CD14-positive monocyte (primary cell): ENCODE data around the gene MEX3B. TPM values are rescaled to one million over a fixed set of nuclear protein-coding genes. Genes with fewer than 3 reads are reported as not detected.

ENCODE experiments used
- DNase-seq, 3 donors: peaks; one replicate each; pipeline ENCODE4 v3.0.0-alpha.2; 2011 to 2022
- H2AFZ ChIP-seq: 2 replicates; pipeline ENCODE4 v1.6.0; 2012; ENCODE audit warnings: mild to moderate bottlenecking, low read depth, low read length, inconsistent platforms; ENCODE audit not compliant: insufficient read depth, poor library complexity, severe bottlenecking
- H3K27ac ChIP-seq, 2 donors: 1 replicate in 1 of 2; 2 replicates in 1 of 2; pipeline ENCODE4 v1.5.1; 2012 to 2013; ENCODE audit warnings: low read length in 2 of 2, control low read depth in 1 of 2, inconsistent platforms in 1 of 2, low read depth in 1 of 2, mild to moderate bottlenecking in 1 of 2
- H3K27me3 ChIP-seq, 2 donors: one replicate each; pipeline versions ENCODE4 v1.6.0 to v1.6.1; 2011 to 2013; ENCODE audit warnings: low read length in 2 of 2; ENCODE audit not compliant: control insufficient read depth in 2 of 2, insufficient read depth in 2 of 2
- H3K36me3 ChIP-seq, 2 donors: replicated peaks in 1 of 2; 1 replicate in 1 of 2; 2 replicates in 1 of 2; pipeline versions ENCODE4 v1.5.1 to v1.6.1; 2012 to 2013; ENCODE audit warnings: low read length in 2 of 2, control low read depth in 1 of 2, inconsistent platforms in 1 of 2, mild to moderate bottlenecking in 1 of 2; ENCODE audit not compliant: insufficient read depth in 2 of 2, control insufficient read depth in 1 of 2
- H3K4me1 ChIP-seq, 2 donors: 1 replicate in 1 of 2; 2 replicates in 1 of 2; pipeline versions ENCODE4 v1.5.1 to v1.6.1; 2012 to 2013; ENCODE audit warnings: low read length in 2 of 2, control low read depth in 1 of 2, inconsistent platforms in 1 of 2, mild to moderate bottlenecking in 1 of 2, moderate library complexity in 1 of 2; ENCODE audit not compliant: insufficient read depth in 2 of 2, control insufficient read depth in 1 of 2
- H3K4me2 ChIP-seq: replicated peaks from 2 replicates; pipeline ENCODE3; 2012; ENCODE audit warnings: low read length, moderate library complexity, mild to moderate bottlenecking; ENCODE audit not compliant: poor library complexity, severe bottlenecking; ENCODE audit errors: extremely low read depth
- H3K4me3 ChIP-seq, 3 experiments: fragments of 200-600 bp in 1 of 3; sonication (generic) in 1 of 3; replicated peaks in 1 of 3; 1 replicate in 2 of 3; 2 replicates in 1 of 3; pipeline ENCODE4 v1.5.1; 2011 to 2013; ENCODE audit warnings: low read length in 3 of 3, mild to moderate bottlenecking in 3 of 3, control low read depth in 2 of 3, low read depth in 2 of 3, inconsistent platforms in 1 of 3, moderate library complexity in 1 of 3
- H3K79me2 ChIP-seq: 2 replicates; pipeline ENCODE4 v1.6.0; 2012; ENCODE audit warnings: mild to moderate bottlenecking, control low read depth, inconsistent platforms, low read length, moderate library complexity; ENCODE audit not compliant: insufficient read depth
- H3K9ac ChIP-seq: 2 replicates; pipeline ENCODE4 v1.6.0; 2017; ENCODE audit warnings: low read length, mild to moderate bottlenecking; ENCODE audit not compliant: insufficient read depth, poor library complexity, severe bottlenecking
- H3K9me3 ChIP-seq, 2 donors: replicated peaks in 1 of 2; 1 replicate in 1 of 2; 2 replicates in 1 of 2; pipeline versions ENCODE4 v1.5.1 to v1.6.1; 2012 to 2013; ENCODE audit warnings: low read length in 2 of 2, control low read depth in 1 of 2; ENCODE audit not compliant: control insufficient read depth in 1 of 2, insufficient read depth in 1 of 2
- H4K20me1 ChIP-seq: 2 replicates; pipeline ENCODE4 v1.6.0; 2012; ENCODE audit warnings: mild to moderate bottlenecking, low read length, control low read depth, moderate library complexity; ENCODE audit not compliant: insufficient read depth
- H3K27ac Mint-ChIP-seq, 7 donors: one replicate each; pipeline ENCODE4 v1.8.0; 2020; ENCODE audit warnings: mild to moderate bottlenecking in 7 of 7, mixed read lengths in 7 of 7, moderate library complexity in 6 of 7, inconsistent platforms in 2 of 7
- H3K27me3 Mint-ChIP-seq, 3 donors: one replicate each; pipeline ENCODE4 v1.8.0; 2021 to 2022; ENCODE audit warnings: low read depth in 3 of 3, mild to moderate bottlenecking in 3 of 3, mixed read lengths in 3 of 3, moderate library complexity in 3 of 3, inconsistent platforms in 1 of 3
- H3K36me3 Mint-ChIP-seq, 2 donors: one replicate each; pipeline ENCODE4 v1.8.0; 2020; ENCODE audit warnings: mixed read lengths in 2 of 2, inconsistent platforms in 1 of 2, mild to moderate bottlenecking in 1 of 2
- H3K4me1 Mint-ChIP-seq: one replicate; pipeline ENCODE4 v1.8.0; 2020; ENCODE audit warnings: mild to moderate bottlenecking, mixed read lengths
- H3K4me3 Mint-ChIP-seq, 2 donors: one replicate each; pipeline ENCODE4 v1.8.0; 2020; ENCODE audit warnings: mild to moderate bottlenecking in 2 of 2, mixed read lengths in 2 of 2, moderate library complexity in 1 of 2
- H3K9me3 Mint-ChIP-seq, 7 donors: one replicate each; pipeline ENCODE4 v1.8.0; 2020 to 2022; ENCODE audit warnings: mixed read lengths in 7 of 7, mild to moderate bottlenecking in 6 of 7, moderate library complexity in 6 of 7, inconsistent platforms in 2 of 7
- CTCF ChIP-seq: fragments of 200-600 bp; IDR thresholded peaks from one replicate; pipeline ENCODE4 v1.8.0; 2022; ENCODE audit warnings: antibody characterized with exemption, mild to moderate bottlenecking
- WGBS: methylation state at CpG from one replicate; pipeline ENCODE4 v1.1.5; 2013; ENCODE audit warnings: missing lambda C conversion rate; ENCODE audit not compliant: insufficient coverage; 5-methylcytosine and 5-hydroxymethylcytosine counted together
- intact Hi-C, 2 donors: fragments of 100-400 bp; cut with micrococcal nuclease; formaldehyde crosslinking; loops; one replicate each; pipeline versions ENCODE4 v1.15.0 to v1.15.1; 2023
- polyA plus RNA-seq, 3 donors: library from polyadenylated mRNA; depleted of rRNA in 1 of 3; unstranded in 2 of 3; stranded (reverse) in 1 of 3; fragments of 300-500 nt in 2 of 3; fragments of >200 nt in 1 of 3; fragmentation: Illumina TruSeq in 2 of 3; gene quantifications; 1 replicate in 2 of 3; 2 replicates in 1 of 3; pipeline ENCODE4 v1.2.3, GENCODE V29; 2012 to 2021

The MEX3B gene
- polyA plus RNA-seq, 3 donors, result 0.05 to 4.7 TPM; not detected in 1

- Mint-ChIP-seq H3K4me1 (no peaks in the 10 kb centered on the region), H3K9me3 (peaks cover 0 to 3% (median 0%) of the 10 kb centered on the region in 7 donors), H3K36me3 (no peaks in the 10 kb centered on the region), H3K27ac (peak overlapping the region in 1 of 7 donors; percentile 68), H3K27me3 (peaks cover 0 to 1% (median 1%) of the 10 kb centered on the region in 3 donors), H3K4me3 (no peak overlapping the region)
- no peak overlapping the region for H3K4me3 ChIP-seq
- H4K20me1 ChIP-seq, result no peaks in the 10 kb centered on the region
- H3K4me1 ChIP-seq, result no peaks in the 10 kb centered on the region
- H3K9ac ChIP-seq, result no peak overlapping the region
- H3K27me3 ChIP-seq, result no peaks in the 10 kb centered on the region
- no peak for DNase-seq
- 91% methylated on average over 6 of the region's 14 CpGs for WGBS
- H3K9me3 ChIP-seq, result no peaks in the 10 kb centered on the region
- no peak overlapping the region for H3K27ac ChIP-seq
- intact Hi-C loops, result no loop called here
- no peak overlapping the region for H2AFZ ChIP-seq
- TF ChIP-seq CTCF, result no peak
- H3K4me2 ChIP-seq, result no peak overlapping the region
- H3K36me3 ChIP-seq, result no peaks in the 10 kb centered on the region
- H3K79me2 ChIP-seq, result no peaks in the 10 kb centered on the region
Measured at GRCh38 chr15:82081914-82082762, 36.3 kb upstream of the MEX3B start.

- Histone ChIP-seq H3K27ac (no peak overlapping the region), H3K9me3 (no peaks in the 10 kb centered on the region), H3K79me2 (no peaks in the 10 kb centered on the region), H2AFZ (no peak overlapping the region), H3K27me3 (no peaks in the 10 kb centered on the region), H3K4me1 (no peaks in the 10 kb centered on the region), H3K4me3 (no peak overlapping the region), H3K4me2 (no peak overlapping the region), H4K20me1 (no peaks in the 10 kb centered on the region), H3K9ac (no peak overlapping the region), H3K36me3 (no peaks in the 10 kb centered on the region)
- H3K27me3 Mint-ChIP-seq, result peaks cover 0 to 3% (median 1%) of the 10 kb centered on the region in 3 donors
- intact Hi-C loops, result no loop called here
- no peak overlapping the region for H3K27ac Mint-ChIP-seq
- no peaks in the 10 kb centered on the region for H3K36me3 Mint-ChIP-seq
- H3K4me3 Mint-ChIP-seq, result no peak overlapping the region
- peaks cover 0 to 8% (median 0%) of the 10 kb centered on the region in 7 donors for H3K9me3 Mint-ChIP-seq
- no peak for TF ChIP-seq CTCF
- DNase-seq, result no peak
- H3K4me1 Mint-ChIP-seq, result no peaks in the 10 kb centered on the region
- 97% methylated on average over 4 of the region's 6 CpGs for WGBS
Measured at GRCh38 chr15:82080774-82081173, 35.0 kb upstream of the MEX3B start.
